Aorta (tissue), 5 donors: Measurements from ENCODE around the gene TMEM208. TPM values are rescaled to one million over a fixed set of nuclear protein-coding genes. Genes with fewer than 3 reads are reported as not detected.
A peak's percentile ranks its signal among the peaks of the same experiment; 100 is the strongest.

Experiments
- ATAC-seq: fragments of 200-7000 bp; cut with Tn5 transposase; one replicate; pipeline ENCODE4 v1.9.1; 2022; ENCODE audit warnings: moderate library complexity; ENCODE audit not compliant: low FRiP score
- DNase-seq, 2 donors: peaks; one replicate each; pipeline ENCODE4 v3.0.0-alpha.2; 2020
- H3K27ac ChIP-seq, 2 donors: one replicate each; pipeline ENCODE4 v1.5.1; 2013; ENCODE audit warnings: low read length in 2 of 2, mild to moderate bottlenecking in 2 of 2, moderate library complexity in 2 of 2, control low read depth in 1 of 2, inconsistent platforms in 1 of 2, low read depth in 1 of 2
- H3K27me3 ChIP-seq, 2 donors: one replicate each; pipeline ENCODE4 v1.6.1; 2013; ENCODE audit warnings: control low read depth in 1 of 2, low read length in 1 of 2, mild to moderate bottlenecking in 1 of 2, moderate library complexity in 1 of 2; ENCODE audit not compliant: insufficient read depth in 2 of 2, control insufficient read depth in 1 of 2
- H3K36me3 ChIP-seq, 2 donors: one replicate each; pipeline ENCODE4 v1.6.1; 2013; ENCODE audit warnings: control low read depth in 1 of 2, low read length in 1 of 2, mild to moderate bottlenecking in 1 of 2; ENCODE audit not compliant: insufficient read depth in 2 of 2, control insufficient read depth in 1 of 2
- H3K4me1 ChIP-seq, 2 donors: one replicate each; pipeline ENCODE4 v1.6.1; 2013; ENCODE audit warnings: low read length in 2 of 2, control low read depth in 1 of 2, mild to moderate bottlenecking in 1 of 2, moderate library complexity in 1 of 2; ENCODE audit not compliant: insufficient read depth in 2 of 2, control insufficient read depth in 1 of 2
- H3K4me3 ChIP-seq, 2 donors: one replicate each; pipeline ENCODE4 v1.5.1; 2013; ENCODE audit warnings: low read length in 2 of 2, control low read depth in 1 of 2, mild to moderate bottlenecking in 1 of 2
- H3K9me3 ChIP-seq: one replicate; pipeline ENCODE4 v1.6.1; 2013; ENCODE audit warnings: mild to moderate bottlenecking, low read length; ENCODE audit not compliant: control insufficient read depth
- WGBS, 2 donors: extraction: QIAGEN DNeasy Blood & Tissue Kit; methylation state at CpG; one replicate each; pipeline ENCODE4 v1.1.7; 2013; 5-methylcytosine and 5-hydroxymethylcytosine counted together
- intact Hi-C, 2 donors: fragments of 100-400 bp; cut with DNase I; formaldehyde crosslinking; loops; one replicate each; pipeline versions ENCODE4 v1.14.2 to v1.15.0; 2022
- polyA plus RNA-seq, 2 donors: library from polyadenylated mRNA; stranded (reverse); fragments of 200-250 nt; gene quantifications; one replicate each; pipeline ENCODE4 v1.2.3, GENCODE V29; 2013
- total RNA-seq, 2 donors: library from RNA; stranded (reverse); fragmentation: NEBNext Ultra II Directional; extraction: Animal tissue kit (Norgen Biotek cat#: 25700); gene quantifications; one replicate each; pipeline ENCODE4 v1.2.1, GENCODE V29; 2021
- donor health status: healthy with polysubstance abuse.
- donor health status: Bipolar disorder and iron deficiency.
- donor health status: DM: no; HTN: no; CAD: no.
- donor health status: DM: no; HTN: no; CAD: no.
- donor health status: DM: yes; HTN: yes; CAD: no.

TMEM208 gene
- total and polyA plus RNA-seq, 4 donors, result 24.7 to 64.6 (median 46.8) TPM

GRCh38 chr16:67236563-67237395 is 9.8 kb downstream of the TMEM208 start:
- ATAC-seq (no peak), DNase-seq (peak; percentile 43 to 88)
- no peak overlapping the region for H3K4me3 ChIP-seq
- intact Hi-C loops, result no loop called here
- H3K27ac ChIP-seq, result no peak overlapping the region
- H3K4me1 ChIP-seq, result no peaks in the 10 kb centered on the region
- no peaks in the 10 kb centered on the region for H3K27me3 ChIP-seq
- H3K36me3 ChIP-seq, result no peaks in the 10 kb centered on the region
- 68 to 74% methylated on average over 42 to 50 of the region's 50 CpGs for WGBS, 2 donors
- no peaks in the 10 kb centered on the region for H3K9me3 ChIP-seq

- intact Hi-C loops, result no loop called here
- H3K27ac ChIP-seq, result no peak overlapping the region
- no peaks in the 10 kb centered on the region for H3K4me1 ChIP-seq
- ATAC-seq (no peak), DNase-seq (peak; percentile 38 to 70)
- WGBS, 2 donors, result 73 to 76% methylated on average over 16 of the region's 16 CpGs
- H3K36me3 ChIP-seq, result no peaks in the 10 kb centered on the region
- no peaks in the 10 kb centered on the region for H3K9me3 ChIP-seq
- no peaks in the 10 kb centered on the region for H3K27me3 ChIP-seq
- H3K4me3 ChIP-seq, result no peak overlapping the region
Measured at GRCh38 chr16:67237396-67238277, 10.7 kb downstream of the TMEM208 start.

GRCh38 chr16:67238278-67238575 is 11.3 kb downstream of the TMEM208 start:
- peak in 1 of 2 donors; percentile 61 for DNase-seq
- no peak overlapping the region for H3K27ac ChIP-seq
- no peaks in the 10 kb centered on the region for H3K27me3 ChIP-seq
- no peak for ATAC-seq
- no peaks in the 10 kb centered on the region for H3K36me3 ChIP-seq
- WGBS, 2 donors, result 97 to 100% methylated on average over 3 of the region's 3 CpGs
- intact Hi-C loops, result no loop called here
- H3K4me1 ChIP-seq, result no peaks in the 10 kb centered on the region
- no peaks in the 10 kb centered on the region for H3K9me3 ChIP-seq
- H3K4me3 ChIP-seq, result no peak overlapping the region

- Histone ChIP-seq H3K27ac (no peak overlapping the region), H3K9me3 (no peaks in the 10 kb centered on the region), H3K4me3 (no peak overlapping the region), H3K36me3 (no peaks in the 10 kb centered on the region), H3K4me1 (no peaks in the 10 kb centered on the region), H3K27me3 (no peaks in the 10 kb centered on the region)
- intact Hi-C loops, result no loop called here
- DNase-seq, result peak; percentile 33 to 54
- no peak for ATAC-seq
- 90 to 91% methylated on average over 9 of the region's 9 CpGs for WGBS, 2 donors
Measured at GRCh38 chr16:67238806-67239470, 12.0 kb downstream of the TMEM208 start.

GRCh38 chr16:67240506-67240905 is 13.6 kb downstream of the TMEM208 start:
- H3K9me3 ChIP-seq, result no peaks in the 10 kb centered on the region
- intact Hi-C loops, result no loop called here
- ATAC-seq (no peak), DNase-seq (peak; percentile 38 to 72)
- no peak overlapping the region for H3K4me3 ChIP-seq
- no peaks in the 10 kb centered on the region for H3K4me1 ChIP-seq
- H3K27ac ChIP-seq, result no peak overlapping the region
- H3K27me3 ChIP-seq, result no peaks in the 10 kb centered on the region
- no peaks in the 10 kb centered on the region for H3K36me3 ChIP-seq
- WGBS, 2 donors, result 64 to 77% methylated on average over 4 of the region's 4 CpGs

GRCh38 chr16:67241008-67241900 is 14.3 kb downstream of the TMEM208 start:
- no peak overlapping the region for H3K4me3 ChIP-seq
- no peaks in the 10 kb centered on the region for H3K4me1 ChIP-seq
- intact Hi-C loops, result no loop called here
- H3K27me3 ChIP-seq, result no peaks in the 10 kb centered on the region
- peak; percentile 30 for ATAC-seq
- peak overlapping the region; percentile 47 to 72 for H3K27ac ChIP-seq
- peak; percentile 80 to 87 for DNase-seq
- H3K36me3 ChIP-seq, result no peaks in the 10 kb centered on the region
- H3K9me3 ChIP-seq, result no peaks in the 10 kb centered on the region
- 48 to 55% methylated on average over 8 to 10 of the region's 10 CpGs for WGBS, 2 donors

- intact Hi-C loops, result no loop called here
- ATAC-seq (no peak), DNase-seq (peak; percentile 50 to 66)
- 79 to 82% methylated on average over 4 of the region's 4 CpGs for WGBS, 2 donors
- Histone ChIP-seq H3K36me3 (no peaks in the 10 kb centered on the region), H3K27me3 (no peaks in the 10 kb centered on the region), H3K9me3 (no peaks in the 10 kb centered on the region), H3K4me3 (no peak overlapping the region), H3K27ac (peak overlapping the region in 1 of 2 donors; percentile 25), H3K4me1 (no peaks in the 10 kb centered on the region)
Measured at GRCh38 chr16:67242138-67242730, 15.3 kb downstream of the TMEM208 start.

- H3K4me1 ChIP-seq, result no peaks in the 10 kb centered on the region
- intact Hi-C loops, result no loop called here
- H3K27ac ChIP-seq, result no peak overlapping the region
- DNase-seq (peak in 1 of 2 donors; percentile 68), ATAC-seq (no peak)
- WGBS, 2 donors, result 82 to 87% methylated on average over 4 of the region's 4 CpGs
- H3K9me3 ChIP-seq, result no peaks in the 10 kb centered on the region
- no peaks in the 10 kb centered on the region for H3K36me3 ChIP-seq
- no peaks in the 10 kb centered on the region for H3K27me3 ChIP-seq
- no peak overlapping the region for H3K4me3 ChIP-seq
Measured at GRCh38 chr16:67243481-67243880, 16.6 kb downstream of the TMEM208 start.
